MM.1S (cell line): ENCODE results near the gene APC2.
A peak's percentile ranks its signal among the peaks of the same experiment; 100 is the strongest.

Experiments
- DNase-seq: peaks from one replicate; pipeline ENCODE4 v3.0.0-alpha.2; 2015
- H2AFZ ChIP-seq: fragments of 300-600 bp; sonication (generic); 2 replicates; pipeline ENCODE4 v1.6.0; 2016; ENCODE audit warnings: antibody characterized with exemption, low read length
- H3F3A ChIP-seq: fragments of 300-600 bp; sonication (generic); 2 replicates; pipeline ENCODE4 v1.6.1; 2016; ENCODE audit warnings: mild to moderate bottlenecking, antibody characterized with exemption, low read length, moderate library complexity, mixed read lengths; ENCODE audit not compliant: insufficient read depth
- H3K27ac ChIP-seq: fragments of 300-600 bp; sonication (generic); 2 replicates; pipeline ENCODE4 v1.5.1; 2016; ENCODE audit warnings: mild to moderate bottlenecking, low read length
- H3K27me3 ChIP-seq: fragments of 300-600 bp; sonication (generic); replicated peaks from 2 replicates; pipeline ENCODE4 v1.6.0; 2016; ENCODE audit warnings: low read length; ENCODE audit not compliant: insufficient read depth
- H3K36me3 ChIP-seq: fragments of 300-600 bp; sonication (generic); replicated peaks from 2 replicates; pipeline ENCODE4 v1.6.1; 2016; ENCODE audit warnings: mild to moderate bottlenecking, low read length, mixed read lengths; ENCODE audit not compliant: insufficient read depth
- H3K4me1 ChIP-seq: fragments of 300-600 bp; sonication (generic); 2 replicates; pipeline ENCODE4 v1.6.1; 2016; ENCODE audit warnings: low read length, mixed read lengths
- H3K4me2 ChIP-seq: fragments of 300-600 bp; sonication (generic); 2 replicates; pipeline ENCODE4 v1.6.0; 2016; ENCODE audit warnings: low read depth, low read length
- H3K4me3 ChIP-seq: fragments of 300-600 bp; sonication (generic); 2 replicates; pipeline ENCODE4 v1.5.1; 2016; ENCODE audit warnings: low read length, mixed read lengths
- H3K79me2 ChIP-seq: fragments of 300-600 bp; sonication (generic); 2 replicates; pipeline ENCODE4 v1.6.1; 2016; ENCODE audit warnings: mixed run types, low read length, mixed read lengths
- H3K9ac ChIP-seq: fragments of 300-600 bp; sonication (generic); 2 replicates; pipeline ENCODE4 v1.6.1; 2016; ENCODE audit warnings: low read length, mixed read lengths
- H3K9me2 ChIP-seq: fragments of 300-600 bp; sonication (generic); replicated peaks from 2 replicates; pipeline ENCODE4 v1.6.1; 2016; ENCODE audit warnings: mild to moderate bottlenecking, low read length, mixed read lengths; ENCODE audit not compliant: insufficient read depth
- H3K9me3 ChIP-seq: fragments of 300-600 bp; sonication (generic); replicated peaks from 2 replicates; pipeline ENCODE4 v1.6.1; 2016; ENCODE audit warnings: mild to moderate bottlenecking, low read length, mixed read lengths; ENCODE audit not compliant: insufficient read depth
- H4K20me1 ChIP-seq: fragments of 300-600 bp; sonication (generic); 2 replicates; pipeline ENCODE4 v1.6.1; 2016; ENCODE audit warnings: mild to moderate bottlenecking, low read length, moderate library complexity, mixed read lengths; ENCODE audit not compliant: insufficient read depth
- CTCF ChIP-seq: fragments of 300-600 bp; sonication (generic); IDR thresholded peaks from 2 replicates; pipeline ENCODE4 v1.5.1; 2016; ENCODE audit warnings: antibody characterized with exemption, low read length, mixed read lengths
- EZH2 ChIP-seq: fragments of 300-600 bp; sonication (generic); optimal IDR thresholded peaks from 2 replicates; pipeline ENCODE3; 2017; ENCODE audit warnings: low read depth, mild to moderate bottlenecking, antibody characterized with exemption, low read length, mixed read lengths
- EZH2phosphoT487 ChIP-seq: fragments of 300-600 bp; sonication (generic); IDR thresholded peaks from 2 replicates; pipeline ENCODE4 v1.6.1; 2018; ENCODE audit warnings: antibody characterized with exemption, low read length

APC2 gene

GRCh38 chr19:1501200-1501595, 51.3 kb downstream of the APC2 start:
- H3K4me1 ChIP-seq: no peaks in the 10 kb centered on the region

GRCh38 chr19:1502433-1503088, 52.6 kb downstream of the APC2 start:
- Histone ChIP-seq H3K9ac (no peak overlapping the region), H3K27ac (no peak overlapping the region), H3F3A (no peaks in the 10 kb centered on the region), H3K9me3 (no peaks in the 10 kb centered on the region), H2AFZ (no peak overlapping the region), H3K27me3 (peaks cover 68% of the 10 kb centered on the region), H3K36me3 (no peaks in the 10 kb centered on the region), H4K20me1 (no peaks in the 10 kb centered on the region), H3K9me2 (no peaks in the 10 kb centered on the region), H3K79me2 (no peaks in the 10 kb centered on the region), H3K4me2 (no peak overlapping the region), H3K4me3 (no peak overlapping the region), H3K4me1 (no peaks in the 10 kb centered on the region)
- DNase-seq: no peak
- TF ChIP-seq EZH2: no peak
- TF ChIP-seq EZH2phosphoT487: no peak
- TF ChIP-seq CTCF: no peak

More at GRCh38 chr19:1501200-1501595, 51.3 kb downstream of the APC2 start:
- H3K4me3 ChIP-seq: no peak overlapping the region
- H3K9me2 ChIP-seq: no peaks in the 10 kb centered on the region
- no peak overlapping the region for H3K4me2 ChIP-seq
- H4K20me1 ChIP-seq: no peaks in the 10 kb centered on the region
- H3K79me2 ChIP-seq: no peaks in the 10 kb centered on the region
- no peaks in the 10 kb centered on the region for H3K36me3 ChIP-seq
- DNase-seq: no peak
- H3K27ac ChIP-seq: no peak overlapping the region
- H2AFZ ChIP-seq: no peak overlapping the region
- H3K27me3 ChIP-seq: peaks cover 77% of the 10 kb centered on the region
- H3F3A ChIP-seq: no peaks in the 10 kb centered on the region
- no peak overlapping the region for H3K9ac ChIP-seq
- no peak for TF ChIP-seq EZH2phosphoT487
- no peaks in the 10 kb centered on the region for H3K9me3 ChIP-seq

GRCh38 chr19:1503089-1503924, 53.4 kb downstream of the APC2 start:
- DNase-seq: peak; percentile 43

More at GRCh38 chr19:1503089-1503924, 53.4 kb downstream of the APC2 start:
- H3K27me3 ChIP-seq: peaks cover 61% of the 10 kb centered on the region
- no peaks in the 10 kb centered on the region for H3K9me3 ChIP-seq
- no peaks in the 10 kb centered on the region for H4K20me1 ChIP-seq
- no peak overlapping the region for H3K9ac ChIP-seq
- no peaks in the 10 kb centered on the region for H3K36me3 ChIP-seq
- H3F3A ChIP-seq: no peaks in the 10 kb centered on the region
- H3K4me3 ChIP-seq: no peak overlapping the region
- H3K4me1 ChIP-seq: no peaks in the 10 kb centered on the region
- H3K9me2 ChIP-seq: no peaks in the 10 kb centered on the region
- no peak for TF ChIP-seq EZH2
- TF ChIP-seq CTCF: peak; percentile 76
- no peak for TF ChIP-seq EZH2phosphoT487
- H3K4me2 ChIP-seq: no peak overlapping the region
- no peaks in the 10 kb centered on the region for H3K79me2 ChIP-seq
- no peak overlapping the region for H2AFZ ChIP-seq
- no peak overlapping the region for H3K27ac ChIP-seq
